Endothelial cell of umbilical vein (primary cell): ENCODE measurements around the gene INS. TPM values are rescaled to one million over a fixed set of nuclear protein-coding genes. Genes with fewer than 3 reads are reported as not detected.

ENCODE experiments used
- BruUV-seq: library from RNA; stranded (reverse); fragments of 400-500 nt; replicated peaks from 2 replicates; lab custom pipeline; 2021; lab: Mats Ljungman, UMichigan
- CTCF ChIA-PET: fragments of 300-600, 350-600 bp; sonication (Branson Sonifier 250); formaldehyde crosslinking; loops from one replicate; lab custom pipeline; 2021; ENCODE audit warnings: antibody characterized with exemption, inconsistent platforms; lab: Charles Lee
- POLR2A ChIA-PET: fragments of 300-600, 350-600 bp; sonication (Branson Sonifier 250); formaldehyde crosslinking; loops from one replicate; lab custom pipeline; 2021; ENCODE audit warnings: antibody characterized with exemption, inconsistent platforms; lab: Charles Lee
- DNase-seq: peaks from one replicate; pipeline ENCODE4 v3.0.0-alpha.2; 2011; ENCODE audit warnings: low read depth, low spot score
- FAIRE-seq: peaks from 2 replicates; lab custom pipeline; 2011; peaks lifted over from hg19 to GRCh38; lab: Jason Lieb, UNC
- H2AFZ ChIP-seq: 2 replicates; pipeline ENCODE4 v1.6.0; 2012; ENCODE audit warnings: low read depth, low read length, control low read depth, inconsistent platforms
- H3K27ac ChIP-seq: 2 replicates; pipeline ENCODE4 v1.5.1; 2011; ENCODE audit warnings: low read depth, mild to moderate bottlenecking, control low read depth, low read length, moderate library complexity; ENCODE audit not compliant: insufficient read depth
- H3K27me3 ChIP-seq, 2 experiments: 2 replicates each; pipeline versions ENCODE4 v1.6.0 to v1.6.1; 2011; ENCODE audit warnings: low read length in 2 of 2, mixed read lengths in 1 of 2; ENCODE audit not compliant: control insufficient read depth in 2 of 2, insufficient read depth in 2 of 2
- H3K36me3 ChIP-seq, 2 experiments: 2 replicates in 1 of 2; 3 replicates in 1 of 2; pipeline ENCODE4 v1.5.1; 2011; ENCODE audit warnings: low read length in 2 of 2, mild to moderate bottlenecking in 1 of 2, moderate library complexity in 1 of 2; ENCODE audit not compliant: control insufficient read depth in 2 of 2, insufficient read depth in 2 of 2; ENCODE audit errors: extremely low read depth in 1 of 2
- H3K4me1 ChIP-seq: 3 replicates; pipeline ENCODE4 v1.5.1; 2011; ENCODE audit warnings: mild to moderate bottlenecking, low read length; ENCODE audit not compliant: control insufficient read depth, insufficient read depth; ENCODE audit errors: extremely low read depth
- H3K4me2 ChIP-seq: 2 replicates; pipeline ENCODE4 v1.6.1; 2011; ENCODE audit warnings: low read length, control low read depth, mixed read lengths; ENCODE audit not compliant: insufficient read depth
- H3K4me3 ChIP-seq, 3 experiments: fragments of 200-600 bp in 1 of 3; sonication (generic), shearing (Covaris generic) in 1 of 3; replicated peaks in 1 of 3; 2 replicates each; pipeline ENCODE4 v1.5.1; 2011 to 2016; ENCODE audit warnings: control low read depth in 3 of 3, low read length in 3 of 3, mild to moderate bottlenecking in 2 of 3, inconsistent platforms in 1 of 3, low read depth in 1 of 3, moderate library complexity in 1 of 3; ENCODE audit not compliant: insufficient read depth in 1 of 3
- H3K79me2 ChIP-seq: 2 replicates; pipeline ENCODE4 v1.6.0; 2012; ENCODE audit warnings: low read length, inconsistent platforms; ENCODE audit not compliant: control insufficient read depth, insufficient read depth
- H3K9ac ChIP-seq: replicated peaks from 2 replicates; pipeline ENCODE3; 2011; ENCODE audit warnings: low read length, control low read depth; ENCODE audit not compliant: insufficient read depth; ENCODE audit errors: extremely low read depth
- H3K9me1 ChIP-seq: replicated peaks from 3 replicates; pipeline ENCODE4 v1.6.0; 2011; ENCODE audit warnings: mild to moderate bottlenecking, low read length; ENCODE audit not compliant: control insufficient read depth, insufficient read depth; ENCODE audit errors: extremely low read depth
- H3K9me3 ChIP-seq: replicated peaks from 2 replicates; pipeline ENCODE4 v1.5.1; 2012; ENCODE audit warnings: low read length, inconsistent platforms; ENCODE audit not compliant: control insufficient read depth, insufficient read depth
- H4K20me1 ChIP-seq: replicated peaks from 2 replicates; pipeline ENCODE3; 2011; ENCODE audit warnings: mild to moderate bottlenecking, low read length; ENCODE audit not compliant: control insufficient read depth, insufficient read depth; ENCODE audit errors: extremely low read depth
- CTCF ChIP-seq, 2 donors: IDR thresholded peaks; 1 replicate in 1 of 2; 2 replicates in 1 of 2; pipeline ENCODE4 v1.5.1; 2011; ENCODE audit warnings: low read length in 2 of 2, mild to moderate bottlenecking in 2 of 2, moderate library complexity in 2 of 2, control low read depth in 1 of 2, inconsistent platforms in 1 of 2, low read depth in 1 of 2; ENCODE audit not compliant: insufficient read depth in 1 of 2; ENCODE audit errors: extremely low read depth in 1 of 2
- EZH2 ChIP-seq: IDR thresholded peaks from 2 replicates; pipeline ENCODE4 v1.6.1; 2012; ENCODE audit warnings: borderline replicate concordance, low read depth, mild to moderate bottlenecking, moderate library complexity, low read length, inconsistent platforms; ENCODE audit not compliant: severe bottlenecking
- FOS ChIP-seq: IDR thresholded peaks from 2 replicates; pipeline ENCODE4 v1.6.1; 2011; ENCODE audit warnings: mild to moderate bottlenecking, low read length, moderate library complexity, borderline replicate concordance; ENCODE audit not compliant: insufficient read depth
- GATA2 ChIP-seq: IDR thresholded peaks from 2 replicates; pipeline ENCODE4 v1.7.0; 2011; ENCODE audit warnings: low read depth, mild to moderate bottlenecking, moderate library complexity, mixed read lengths, low read length; ENCODE audit not compliant: insufficient read length, insufficient read depth
- JUN ChIP-seq: IDR thresholded peaks from 2 replicates; pipeline ENCODE4 v1.6.1; 2011; ENCODE audit warnings: borderline replicate concordance, low read depth; ENCODE audit not compliant: insufficient read length, insufficient read depth
- MYC ChIP-seq: IDR thresholded peaks from one replicate; pipeline ENCODE4 v1.6.1; 2011; ENCODE audit warnings: mild to moderate bottlenecking, low read depth, low read length
- POLR2A ChIP-seq: IDR thresholded peaks from 2 replicates; pipeline ENCODE4 v1.6.1; 2012; ENCODE audit warnings: low read depth, mild to moderate bottlenecking, control low read depth, low read length
- POLR2AphosphoS5 ChIP-seq: IDR thresholded peaks from 2 replicates; pipeline ENCODE4 v1.6.1; 2012; ENCODE audit warnings: low read depth, mild to moderate bottlenecking, control low read depth, low read length, moderate library complexity; ENCODE audit not compliant: insufficient read depth
- dilution Hi-C: fragments of 300-500 bp; cut with MboI; formaldehyde crosslinking; loops from one replicate; pipeline ENCODE4 v1.15.0; 2019; ENCODE audit warnings: low sequenced_read_pairs; ENCODE audit not compliant: extremely low pct_ligation_motif_present
- intact Hi-C: fragments of 100-400 bp; cut with micrococcal nuclease; formaldehyde crosslinking; loops from one replicate; pipeline ENCODE4 v1.10.0; 2022
- polyA plus RNA-seq, 4 experiments: library from polyadenylated mRNA; depleted of rRNA in 3 of 4; stranded (reverse) in 3 of 4; unstranded in 1 of 4; fragments of >200 nt; gene quantifications; 2 replicates each; pipeline versions ENCODE4 v1.2.1 to v1.2.3, GENCODE V29; 2011 to 2012; ENCODE audit warnings: missing spikeins in 1 of 4
- total RNA-seq: library from RNA; stranded (reverse); gene quantifications from 2 replicates; pipeline ENCODE4 v1.2.3, GENCODE V29; 2021
- TF ChIP-seq, protein P1 (sequence below): IDR thresholded peaks from 2 replicates; pipeline ENCODE4 v1.6.1; 2011; ENCODE audit not compliant: insufficient read depth, insufficient read length

The INS gene
- total and polyA plus RNA-seq, 2 donors (not counting 3 experiments of a cell fraction or from before 2014, with no cell fraction given): not detected

DNA sequence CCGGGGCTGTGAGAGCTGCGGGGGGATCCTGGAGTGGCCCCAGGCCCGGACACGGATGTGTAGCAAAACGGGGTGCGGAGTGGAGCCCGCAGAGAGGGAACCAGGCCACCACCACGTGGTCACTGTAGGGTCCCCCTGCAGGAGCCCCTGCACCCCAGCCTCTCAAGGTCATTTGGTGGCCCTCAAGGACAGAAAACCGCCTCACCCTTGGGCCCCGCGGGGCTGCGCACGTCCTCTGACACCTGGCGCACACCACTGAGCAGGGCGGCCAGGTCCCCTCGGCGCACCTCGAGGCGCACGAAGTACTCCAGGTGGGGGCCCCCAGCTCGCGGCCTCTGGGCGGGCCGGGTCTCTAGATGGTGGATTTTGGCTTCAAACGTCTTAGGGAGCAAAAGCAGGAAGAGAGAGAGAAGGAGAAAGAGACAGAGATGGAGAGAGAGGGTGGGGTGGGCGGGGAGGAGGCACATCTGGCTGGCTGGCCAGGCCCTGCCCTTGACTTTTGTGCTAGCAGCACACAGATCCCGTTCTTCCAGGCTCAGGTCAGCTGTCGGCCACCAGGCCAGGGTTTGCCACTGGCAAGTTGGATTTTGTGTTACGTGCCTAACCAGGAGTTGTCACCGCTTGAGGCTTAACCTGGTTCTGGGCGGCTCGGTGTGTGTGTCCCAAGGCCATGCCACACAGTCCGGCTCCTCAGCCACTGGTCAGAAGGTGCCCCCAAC, 7.4 kb upstream of the INS start:
- Histone ChIP-seq H2AFZ (no peak overlapping the region), H3K4me3 (no peak overlapping the region), H3K9ac (no peak overlapping the region), H3K4me2 (no peak overlapping the region), H3K9me1 (no peaks in the 10 kb centered on the region), H3K27me3 (no peaks in the 10 kb centered on the region), H3K9me3 (no peaks in the 10 kb centered on the region), H3K27ac (no peak overlapping the region), H3K4me1 (no peaks in the 10 kb centered on the region), H4K20me1 (no peaks in the 10 kb centered on the region), H3K79me2 (no peaks in the 10 kb centered on the region), H3K36me3 (no peaks in the 10 kb centered on the region)
- DNase-seq (no peak), FAIRE-seq (no peak)
- CTCF ChIA-PET: interaction anchor here (1.0 to 2.3 kb wide), 2 partner anchors 12 to 252 kb away, joined by 4 to 9 read pairs; no protein-coding TSS in a partner anchor
- no TSS peak for BruUV-seq
- intact Hi-C loops: no loop called here
- POLR2A ChIA-PET: no interaction called here
- dilution Hi-C loops: no loop called here
- TF ChIP-seq, protein P1, sequence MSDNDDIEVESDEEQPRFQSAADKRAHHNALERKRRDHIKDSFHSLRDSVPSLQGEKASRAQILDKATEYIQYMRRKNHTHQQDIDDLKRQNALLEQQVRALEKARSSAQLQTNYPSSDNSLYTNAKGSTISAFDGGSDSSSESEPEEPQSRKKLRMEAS: no peak
- TF ChIP-seq FOS (no peak), POLR2A (no peak), MYC (no peak), POLR2AphosphoS5 (no peak), EZH2 (no peak), GATA2 (no peak), JUN (no peak), CTCF (IDR thresholded peaks at IDR 0.05; ENCODE audit: extremely low read depth in 1 of 2, insufficient read depth in 1 of 2, low read depth in 1 of 2, low read length in 2 of 2) (no peak)
